Osteocyte (in vitro differentiated cells): Measurements from ENCODE around the gene SPDEF. TPM values are rescaled to one million over a fixed set of nuclear protein-coding genes. Genes with fewer than 3 reads are reported as not detected.

Experiments
- DNase-seq: peaks from one replicate; pipeline ENCODE4 v3.0.0; 2021; ENCODE audit warnings: mixed read lengths; ENCODE audit not compliant: unreplicated experiment; ENCODE audit errors: extremely low spot score
- H3K27ac Mint-ChIP-seq: one replicate; pipeline ENCODE4 v1.8.0; 2021; ENCODE audit warnings: mild to moderate bottlenecking, mixed read lengths; ENCODE audit not compliant: unreplicated experiment
- H3K27me3 Mint-ChIP-seq: one replicate; pipeline ENCODE4 v1.8.0; 2021; ENCODE audit warnings: mixed read lengths; ENCODE audit not compliant: unreplicated experiment
- H3K36me3 Mint-ChIP-seq: one replicate; pipeline ENCODE4 v1.8.0; 2021; ENCODE audit warnings: mixed read lengths; ENCODE audit not compliant: unreplicated experiment
- H3K4me1 Mint-ChIP-seq: one replicate; pipeline ENCODE4 v1.8.0; 2021; ENCODE audit warnings: mixed read lengths; ENCODE audit not compliant: unreplicated experiment
- H3K4me3 Mint-ChIP-seq: one replicate; pipeline ENCODE4 v1.8.0; 2021; ENCODE audit warnings: mild to moderate bottlenecking, moderate library complexity, mixed read lengths; ENCODE audit not compliant: unreplicated experiment
- H3K9me3 Mint-ChIP-seq: one replicate; pipeline ENCODE4 v1.8.0; 2021; ENCODE audit warnings: mixed read lengths; ENCODE audit not compliant: unreplicated experiment
- total RNA-seq: library from RNA; stranded (reverse); gene quantifications from 2 replicates; pipeline ENCODE4 v1.2.1, GENCODE V29; 2021
- TF ChIP-seq, protein P1 (sequence below): fragments of 200-600 bp; sonication (generic); IDR thresholded peaks from 2 replicates; pipeline ENCODE4 v1.5.0; 2021; ENCODE audit warnings: antibody characterized with exemption, mild to moderate bottlenecking, moderate library complexity

The SPDEF gene
- total RNA-seq, 1 donor from 2014 or later, result not detected

GRCh38 chr6:34516391-34517324 is 39.5 kb downstream of the SPDEF start:
- Mint-ChIP-seq H3K27ac (no peak overlapping the region), H3K36me3 (no peaks in the 10 kb centered on the region), H3K4me3 (no peak overlapping the region), H3K9me3 (no peaks in the 10 kb centered on the region), H3K4me1 (peaks cover 4% of the 10 kb centered on the region), H3K27me3 (peaks cover 21% of the 10 kb centered on the region)
- no peak for DNase-seq
- TF ChIP-seq, protein P1, sequence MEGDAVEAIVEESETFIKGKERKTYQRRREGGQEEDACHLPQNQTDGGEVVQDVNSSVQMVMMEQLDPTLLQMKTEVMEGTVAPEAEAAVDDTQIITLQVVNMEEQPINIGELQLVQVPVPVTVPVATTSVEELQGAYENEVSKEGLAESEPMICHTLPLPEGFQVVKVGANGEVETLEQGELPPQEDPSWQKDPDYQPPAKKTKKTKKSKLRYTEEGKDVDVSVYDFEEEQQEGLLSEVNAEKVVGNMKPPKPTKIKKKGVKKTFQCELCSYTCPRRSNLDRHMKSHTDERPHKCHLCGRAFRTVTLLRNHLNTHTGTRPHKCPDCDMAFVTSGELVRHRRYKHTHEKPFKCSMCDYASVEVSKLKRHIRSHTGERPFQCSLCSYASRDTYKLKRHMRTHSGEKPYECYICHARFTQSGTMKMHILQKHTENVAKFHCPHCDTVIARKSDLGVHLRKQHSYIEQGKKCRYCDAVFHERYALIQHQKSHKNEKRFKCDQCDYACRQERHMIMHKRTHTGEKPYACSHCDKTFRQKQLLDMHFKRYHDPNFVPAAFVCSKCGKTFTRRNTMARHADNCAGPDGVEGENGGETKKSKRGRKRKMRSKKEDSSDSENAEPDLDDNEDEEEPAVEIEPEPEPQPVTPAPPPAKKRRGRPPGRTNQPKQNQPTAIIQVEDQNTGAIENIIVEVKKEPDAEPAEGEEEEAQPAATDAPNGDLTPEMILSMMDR, result no peak

- no peaks in the 10 kb centered on the region for H3K36me3 Mint-ChIP-seq
- no peak overlapping the region for H3K4me3 Mint-ChIP-seq
- H3K27me3 Mint-ChIP-seq, result peaks cover 21% of the 10 kb centered on the region
- DNase-seq, result no peak
- TF ChIP-seq, protein P1, result no peak
- no peaks in the 10 kb centered on the region for H3K9me3 Mint-ChIP-seq
- H3K27ac Mint-ChIP-seq, result no peak overlapping the region
- H3K4me1 Mint-ChIP-seq, result peaks cover 4% of the 10 kb centered on the region
Measured at GRCh38 chr6:34515473-34516387, 40.4 kb downstream of the SPDEF start.

DNA sequence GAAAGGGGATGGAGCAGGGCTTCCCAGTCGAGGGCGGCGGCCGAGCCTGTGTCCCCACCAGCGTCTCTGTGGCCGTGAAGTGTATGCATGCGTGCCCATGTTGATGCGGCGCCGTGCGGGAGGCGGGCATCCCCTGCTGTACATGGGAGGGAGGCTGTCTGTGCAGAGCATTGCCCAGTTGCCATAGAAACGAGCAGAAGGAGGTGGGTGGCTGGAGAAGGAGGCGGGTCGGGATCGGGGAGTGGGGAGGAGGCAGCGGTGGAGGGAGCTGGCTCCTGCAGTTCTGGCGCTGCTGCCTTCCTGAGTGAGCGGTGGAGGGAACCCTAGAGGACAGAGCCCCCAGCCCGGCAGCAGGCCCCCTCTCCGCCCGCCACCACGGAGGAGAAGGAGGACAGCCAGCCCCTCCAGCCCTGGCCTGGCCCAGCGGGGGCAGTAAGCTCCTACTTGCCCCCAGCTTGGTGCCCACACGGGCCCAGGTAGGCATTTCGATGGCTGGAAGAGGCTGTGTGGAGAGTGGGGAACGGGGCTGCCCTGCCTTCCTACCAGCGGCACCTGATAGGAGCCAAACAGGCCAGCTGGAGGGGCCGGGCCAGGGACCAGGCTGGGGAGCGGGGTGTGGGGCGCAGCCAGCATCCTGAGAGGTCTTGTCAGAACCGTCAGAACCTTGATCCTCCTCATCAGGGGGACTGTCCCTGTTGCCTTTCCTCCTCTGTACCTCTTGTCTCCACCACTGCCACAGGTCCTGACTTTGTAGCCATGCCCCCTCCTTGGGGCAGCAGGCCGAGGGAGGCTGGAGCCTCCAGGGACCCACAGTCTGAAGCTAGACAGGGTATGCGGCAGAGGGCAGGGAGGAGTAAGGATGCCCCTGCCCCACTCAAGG is 41.3 kb downstream of the SPDEF start:
- TF ChIP-seq, protein P1, result no peak
- Mint-ChIP-seq H3K27ac (no peak overlapping the region), H3K9me3 (no peaks in the 10 kb centered on the region), H3K36me3 (no peaks in the 10 kb centered on the region), H3K4me3 (peak overlapping the region; percentile 4), H3K4me1 (peaks cover 4% of the 10 kb centered on the region), H3K27me3 (peaks cover 21% of the 10 kb centered on the region)
- DNase-seq, result no peak

- TF ChIP-seq, protein P1, result no peak
- Mint-ChIP-seq H3K27me3 (peaks cover 21% of the 10 kb centered on the region), H3K4me3 (no peak overlapping the region), H3K9me3 (peaks cover 4% of the 10 kb centered on the region), H3K27ac (no peak overlapping the region), H3K36me3 (no peaks in the 10 kb centered on the region), H3K4me1 (peaks cover 4% of the 10 kb centered on the region)
- DNase-seq, result no peak
Measured at GRCh38 chr6:34514112-34514511, 42.0 kb downstream of the SPDEF start.
